HepG2 (cell line): ENCODE data around the gene MOV10L1. TPM values are rescaled to one million over a fixed set of nuclear protein-coding genes. Genes with fewer than 3 reads are reported as not detected.
A peak's percentile ranks its signal among the peaks of the same experiment; 100 is the strongest.

Experiments used
- ATAC-seq: fragments of 200-7000 bp; cut with Tn5 transposase; 3 replicates; pipeline ENCODE4 v1.9.1; 2020; ENCODE audit warnings: mild to moderate bottlenecking, moderate library complexity
- BruUV-seq: library from RNA; stranded (reverse); fragments of 400-500 nt; replicated peaks from 2 replicates; lab custom pipeline; 2021; lab: Mats Ljungman, UMichigan
- CTCF ChIA-PET: fragments of 300-600 bp; formaldehyde crosslinking; extraction: SDS; loops from one replicate; lab custom pipeline; 2021; ENCODE audit warnings: low total read pairs, inconsistent platforms, low intra/inter-chr PET ratio; lab: Yijun Ruan, JAX
- POLR2A ChIA-PET: fragments of 350-600 bp; sonication (Branson Sonifier 250); formaldehyde crosslinking; loops from one replicate; lab custom pipeline; 2020; ENCODE audit warnings: antibody characterized with exemption, inconsistent platforms; lab: Yijun Ruan, JAX
- DNase-seq: peaks from one replicate; pipeline ENCODE4 v3.0.0-alpha.2; 2015; ENCODE audit warnings: low spot score
- FAIRE-seq: peaks from 3 replicates; lab custom pipeline; 2011; peaks lifted over from hg19 to GRCh38; lab: Jason Lieb, UNC
- H2AFZ ChIP-seq: one replicate; pipeline ENCODE4 v1.6.1; 2011; ENCODE audit warnings: low read length, inconsistent platforms
- H3K27ac ChIP-seq: fragments of 300-600 bp; 3 replicates; pipeline ENCODE4 v1.8.0; 2011; ENCODE audit warnings: mixed run types, mild to moderate bottlenecking, mixed read lengths, low read length, inconsistent platforms; ENCODE audit not compliant: insufficient read depth; ENCODE audit errors: extremely low read length
- H3K27me3 ChIP-seq, 2 experiments: fragments of 200-600 bp in 1 of 2; 2 replicates in 1 of 2; 3 replicates in 1 of 2; pipeline versions ENCODE4 v1.6.0 to v1.8.0; 2011; ENCODE audit warnings: low read length in 2 of 2, mild to moderate bottlenecking in 2 of 2, moderate library complexity in 2 of 2, inconsistent platforms in 1 of 2; ENCODE audit not compliant: insufficient read depth in 2 of 2, control insufficient read depth in 1 of 2
- H3K36me3 ChIP-seq, 2 experiments: fragments of 200-600 bp in 1 of 2; replicated peaks in 1 of 2; 2 replicates in 1 of 2; 3 replicates in 1 of 2; pipeline versions ENCODE4 v1.5.1 to v1.8.0; 2011; ENCODE audit warnings: low read length in 2 of 2, inconsistent platforms in 1 of 2; ENCODE audit not compliant: insufficient read depth in 2 of 2, control insufficient read depth in 1 of 2
- H3K4me1 ChIP-seq: 2 replicates; pipeline ENCODE4 v1.5.1; 2012; ENCODE audit warnings: low read length, inconsistent platforms; ENCODE audit not compliant: insufficient read depth
- H3K4me2 ChIP-seq: 2 replicates; pipeline ENCODE4 v1.6.0; 2011; ENCODE audit warnings: low read depth, low read length, inconsistent platforms
- H3K4me3 ChIP-seq, 3 experiments: fragments of 200-600 bp in 1 of 3; sonication (generic), shearing (Covaris generic) in 1 of 3; replicated peaks in 1 of 3; 2 replicates each; pipeline ENCODE4 v1.5.1; 2011 to 2016; ENCODE audit warnings: low read length in 3 of 3, inconsistent platforms in 2 of 3, low read depth in 2 of 3, mild to moderate bottlenecking in 2 of 3, control low read depth in 1 of 3, mixed read lengths in 1 of 3; ENCODE audit not compliant: insufficient read depth in 1 of 3
- H3K79me2 ChIP-seq: one replicate; pipeline ENCODE4 v1.6.1; 2011; ENCODE audit warnings: low read length, inconsistent platforms; ENCODE audit not compliant: insufficient read depth
- H3K9ac ChIP-seq: 2 replicates; pipeline ENCODE4 v1.6.0; 2011; ENCODE audit warnings: mild to moderate bottlenecking, low read depth, low read length, inconsistent platforms; ENCODE audit not compliant: insufficient read depth
- H3K9me3 ChIP-seq: 2 replicates; pipeline ENCODE4 v1.5.1; 2012; ENCODE audit warnings: mild to moderate bottlenecking, low read length
- H4K20me1 ChIP-seq: 2 replicates; pipeline ENCODE4 v1.6.0; 2011; ENCODE audit warnings: inconsistent platforms, mild to moderate bottlenecking, low read length, moderate library complexity; ENCODE audit not compliant: insufficient read depth
- SMAD3 ChIP-seq: sonication (generic); formaldehyde crosslinking; IDR thresholded peaks from 2 replicates; pipeline ENCODE4 v1.4.0; 2020; ENCODE audit warnings: missing genetic modification reagents
- WIZ ChIP-seq: sonication (generic); formaldehyde crosslinking; IDR thresholded peaks from 2 replicates; pipeline ENCODE4 v1.5.1; 2020; ENCODE audit warnings: mild to moderate bottlenecking, missing genetic modification reagents
- ZNF264 ChIP-seq: sonication (generic); formaldehyde crosslinking; IDR thresholded peaks from 2 replicates; pipeline ENCODE4 v1.4.0; 2020; ENCODE audit warnings: missing genetic modification reagents
- WGBS: methylation state at CpG from one replicate; pipeline ENCODE4 v1.1.6; 2017; ENCODE audit warnings: low lambda C conversion rate; 5-methylcytosine and 5-hydroxymethylcytosine counted together
- in situ Hi-C: cut with HindIII; loops from 2 replicates; pipeline ENCODE4 v1.10.0; 2017; ENCODE audit warnings: low pct_unique_long_range_greater_than_20kb; ENCODE audit not compliant: extremely low pct_ligation_motif_present
- intact Hi-C: fragments of 100-400 bp; cut with micrococcal nuclease; formaldehyde crosslinking; loops from one replicate; pipeline ENCODE4 v1.10.0; 2022; ENCODE audit not compliant: unreplicated experiment
- polyA plus RNA-seq, 8 experiments: library from polyadenylated mRNA; depleted of rRNA in 3 of 8; stranded (reverse) in 7 of 8; unstranded in 1 of 8; fragments of >200 nt; fragmentation: Illumina TruSeq in 4 of 8; extraction: Trizol in 4 of 8; gene quantifications; 2 replicates each; pipeline versions ENCODE4 v1.2.1 to v1.2.3, GENCODE V29; 2011 to 2016; ENCODE audit warnings: low read depth in 4 of 8, missing spikeins in 1 of 8, mixed read lengths in 1 of 8; ENCODE audit not compliant: insufficient read depth in 1 of 8
- total RNA-seq, 5 experiments: library from RNA; depleted of rRNA; stranded (reverse); fragments of >200 nt; fragmentation: Illumina TruSeq; extraction: Trizol; gene quantifications; 2 replicates each; pipeline ENCODE4 v1.2.3, GENCODE V29; 2016; ENCODE audit warnings: low read depth in 1 of 5
- TF ChIP-seq, protein P1 (sequence below), 2 experiments: fragments of 450-650 bp in 1 of 2; sonication (generic) in 1 of 2; formaldehyde crosslinking; IDR thresholded peaks; 2 replicates each; pipeline versions ENCODE4 v1.5.0 to v1.8.0; 2020 to 2022; ENCODE audit warnings: mild to moderate bottlenecking in 1 of 2, missing genetic modification reagents in 1 of 2
- TF ChIP-seq, protein P2 (sequence below): IDR thresholded peaks from 2 replicates; pipeline ENCODE4 v1.6.1; 2016; ENCODE audit warnings: low read depth
- TF ChIP-seq, protein P3 (sequence below): sonication (generic); formaldehyde crosslinking; IDR thresholded peaks from 2 replicates; pipeline ENCODE4 v1.5.0; 2020; ENCODE audit warnings: mild to moderate bottlenecking, missing genetic modification reagents, borderline replicate concordance

The MOV10L1 gene
- total and polyA plus RNA-seq, 2 of the 13 experiments (the other 11 are each of a cell fraction or from before 2014, with no cell fraction given) = 0.11 to 0.12 TPM

DNA sequence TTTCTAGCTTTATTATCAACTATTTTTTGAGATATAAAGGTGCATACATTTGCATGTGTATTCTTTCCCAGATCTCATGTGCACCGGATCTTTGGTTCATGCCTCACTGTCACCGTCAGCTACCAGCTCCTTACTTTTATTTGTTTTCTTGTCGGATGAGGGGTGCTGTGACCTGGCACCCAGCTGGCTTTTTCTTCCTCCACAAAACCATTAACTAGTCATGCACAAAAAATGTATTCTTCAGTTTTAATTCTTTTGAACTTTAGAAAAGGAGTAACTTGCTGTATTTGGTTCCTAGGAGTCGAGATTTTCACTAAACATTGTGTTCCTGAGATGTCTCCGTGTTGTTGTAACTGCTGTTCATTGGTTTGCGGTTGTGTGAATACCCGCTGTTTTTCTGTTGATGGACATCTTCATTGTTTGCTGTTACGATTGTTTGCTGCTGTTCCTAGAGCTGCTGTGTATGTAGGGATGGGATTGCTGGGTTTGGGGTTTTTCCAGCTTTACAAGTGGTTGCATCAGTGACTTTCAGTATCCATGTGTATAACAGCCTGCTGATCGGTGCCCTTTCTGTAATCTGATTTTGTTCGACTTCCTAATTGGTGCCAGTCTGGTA lies 39.4 kb downstream of the MOV10L1 start:
- ChIA-PET CTCF (no interaction called here), POLR2A (no interaction called here)
- in situ Hi-C loops (no loop called here), intact Hi-C loops (no loop called here)
- H4K20me1 ChIP-seq = no peaks in the 10 kb centered on the region
- no peak overlapping the region for H2AFZ ChIP-seq
- no peaks in the 10 kb centered on the region for H3K36me3 ChIP-seq
- FAIRE-seq = no peak
- H3K4me1 ChIP-seq = 0 out of 2 replicates have a peak, but pooled peaks cover 6% of the 10 kb centered on the region
- BruUV-seq = no TSS peak
- H3K27ac ChIP-seq = no peak overlapping the region
- ATAC-seq = no peak
- no peak for DNase-seq
- H3K4me2 ChIP-seq = no peak overlapping the region
- no peak overlapping the region for H3K9ac ChIP-seq
- H3K4me3 ChIP-seq = no peak overlapping the region
- TF ChIP-seq SMAD3 (CRISPR knock-in tag) = no peak
- TF ChIP-seq, protein P1, sequence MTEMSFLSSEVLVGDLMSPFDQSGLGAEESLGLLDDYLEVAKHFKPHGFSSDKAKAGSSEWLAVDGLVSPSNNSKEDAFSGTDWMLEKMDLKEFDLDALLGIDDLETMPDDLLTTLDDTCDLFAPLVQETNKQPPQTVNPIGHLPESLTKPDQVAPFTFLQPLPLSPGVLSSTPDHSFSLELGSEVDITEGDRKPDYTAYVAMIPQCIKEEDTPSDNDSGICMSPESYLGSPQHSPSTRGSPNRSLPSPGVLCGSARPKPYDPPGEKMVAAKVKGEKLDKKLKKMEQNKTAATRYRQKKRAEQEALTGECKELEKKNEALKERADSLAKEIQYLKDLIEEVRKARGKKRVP (CRISPR knock-in tag; IDR thresholded peaks at IDR 0.05) = peak in 1 of 2 experiments; percentile 55; a peak in 1 of 4 replicates
- TF ChIP-seq WIZ (CRISPR knock-in tag) = no peak
- H3K27me3 ChIP-seq = peaks cover 0 to 34% of the 10 kb centered on the region in 2 experiments; a peak in 2 of 5 replicates
- H3K9me3 ChIP-seq = no peaks in the 10 kb centered on the region
- 22% methylated on average over 10 of the region's 10 CpGs for WGBS
- H3K79me2 ChIP-seq = no peaks in the 10 kb centered on the region

DNA sequence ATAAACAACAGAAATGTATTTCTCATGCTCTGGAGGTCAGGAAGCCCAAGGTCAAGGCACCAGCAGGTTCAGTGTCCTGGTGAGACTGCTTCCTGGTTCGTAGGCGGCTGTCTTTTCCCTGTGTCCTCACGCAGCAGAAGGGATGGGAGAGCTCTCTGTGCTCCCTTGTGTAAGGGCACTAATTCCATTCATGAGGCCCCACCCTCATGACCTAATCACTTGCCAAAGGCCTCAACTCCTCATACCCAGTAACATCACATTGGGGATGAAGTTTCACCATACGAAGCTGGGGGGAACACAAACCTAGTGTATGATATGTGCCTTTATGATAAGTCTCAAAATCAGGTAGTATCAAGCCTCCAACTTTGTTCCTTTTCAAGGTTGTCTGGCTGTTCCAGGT lies 42.1 kb downstream of the MOV10L1 start:
- peaks cover 0 to 16% of the 10 kb centered on the region in 2 experiments; a peak in 3 of 5 replicates for H3K27me3 ChIP-seq
- DNase-seq (no peak), ATAC-seq (no peak), FAIRE-seq (no peak)
- no TSS peak for BruUV-seq
- no peak overlapping the region for H3K4me3 ChIP-seq
- TF ChIP-seq, protein P2, sequence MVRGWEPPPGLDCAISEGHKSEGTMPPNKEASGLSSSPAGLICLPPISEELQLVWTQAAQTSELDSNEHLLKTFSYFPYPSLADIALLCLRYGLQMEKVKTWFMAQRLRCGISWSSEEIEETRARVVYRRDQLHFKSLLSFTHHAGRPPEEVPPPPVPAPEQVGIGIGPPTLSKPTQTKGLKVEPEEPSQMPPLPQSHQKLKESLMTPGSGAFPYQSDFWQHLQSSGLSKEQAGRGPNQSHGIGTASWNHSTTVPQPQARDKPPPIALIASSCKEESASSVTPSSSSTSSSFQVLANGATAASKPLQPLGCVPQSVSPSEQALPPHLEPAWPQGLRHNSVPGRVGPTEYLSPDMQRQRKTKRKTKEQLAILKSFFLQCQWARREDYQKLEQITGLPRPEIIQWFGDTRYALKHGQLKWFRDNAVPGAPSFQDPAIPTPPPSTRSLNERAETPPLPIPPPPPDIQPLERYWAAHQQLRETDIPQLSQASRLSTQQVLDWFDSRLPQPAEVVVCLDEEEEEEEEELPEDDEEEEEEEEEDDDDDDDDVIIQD (CRISPR knock-in tag) = no peak
- TF ChIP-seq, protein P3, sequence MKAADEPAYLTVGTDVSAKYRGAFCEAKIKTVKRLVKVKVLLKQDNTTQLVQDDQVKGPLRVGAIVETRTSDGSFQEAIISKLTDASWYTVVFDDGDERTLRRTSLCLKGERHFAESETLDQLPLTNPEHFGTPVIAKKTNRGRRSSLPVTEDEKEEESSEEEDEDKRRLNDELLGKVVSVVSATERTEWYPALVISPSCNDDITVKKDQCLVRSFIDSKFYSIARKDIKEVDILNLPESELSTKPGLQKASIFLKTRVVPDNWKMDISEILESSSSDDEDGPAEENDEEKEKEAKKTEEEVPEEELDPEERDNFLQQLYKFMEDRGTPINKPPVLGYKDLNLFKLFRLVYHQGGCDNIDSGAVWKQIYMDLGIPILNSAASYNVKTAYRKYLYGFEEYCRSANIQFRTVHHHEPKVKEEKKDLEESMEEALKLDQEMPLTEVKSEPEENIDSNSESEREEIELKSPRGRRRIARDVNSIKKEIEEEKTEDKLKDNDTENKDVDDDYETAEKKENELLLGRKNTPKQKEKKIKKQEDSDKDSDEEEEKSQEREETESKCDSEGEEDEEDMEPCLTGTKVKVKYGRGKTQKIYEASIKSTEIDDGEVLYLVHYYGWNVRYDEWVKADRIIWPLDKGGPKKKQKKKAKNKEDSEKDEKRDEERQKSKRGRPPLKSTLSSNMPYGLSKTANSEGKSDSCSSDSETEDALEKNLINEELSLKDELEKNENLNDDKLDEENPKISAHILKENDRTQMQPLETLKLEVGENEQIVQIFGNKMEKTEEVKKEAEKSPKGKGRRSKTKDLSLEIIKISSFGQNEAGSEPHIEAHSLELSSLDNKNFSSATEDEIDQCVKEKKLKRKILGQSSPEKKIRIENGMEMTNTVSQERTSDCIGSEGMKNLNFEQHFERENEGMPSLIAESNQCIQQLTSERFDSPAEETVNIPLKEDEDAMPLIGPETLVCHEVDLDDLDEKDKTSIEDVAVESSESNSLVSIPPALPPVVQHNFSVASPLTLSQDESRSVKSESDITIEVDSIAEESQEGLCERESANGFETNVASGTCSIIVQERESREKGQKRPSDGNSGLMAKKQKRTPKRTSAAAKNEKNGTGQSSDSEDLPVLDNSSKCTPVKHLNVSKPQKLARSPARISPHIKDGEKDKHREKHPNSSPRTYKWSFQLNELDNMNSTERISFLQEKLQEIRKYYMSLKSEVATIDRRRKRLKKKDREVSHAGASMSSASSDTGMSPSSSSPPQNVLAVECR (CRISPR knock-in tag) = no peak
- peak; percentile 99 for TF ChIP-seq ZNF264 (CRISPR knock-in tag)
- H4K20me1 ChIP-seq = no peaks in the 10 kb centered on the region
- no peak overlapping the region for H3K4me2 ChIP-seq
- no peak overlapping the region for H3K9ac ChIP-seq
- H3K4me1 ChIP-seq = peaks cover 15% of the 10 kb centered on the region; the same call in 1 of the 2 replicates
- ChIA-PET POLR2A (no interaction called here), CTCF (no interaction called here)
- in situ Hi-C loops (no loop called here), intact Hi-C loops (no loop called here)
- H3K9me3 ChIP-seq = no peaks in the 10 kb centered on the region
- no peaks in the 10 kb centered on the region for H3K79me2 ChIP-seq
- WGBS = no CpG with 5 or more reads among the region's 4 CpGs
- H2AFZ ChIP-seq = no peak overlapping the region
- H3K27ac ChIP-seq = no peak overlapping the region
- H3K36me3 ChIP-seq = no peaks in the 10 kb centered on the region
